Measurements from ENCODE around the gene DSC1. TPM values are rescaled to one million over a fixed set of nuclear protein-coding genes. Genes with fewer than 3 reads are reported as not detected.

Gene DSC1
- total RNA-seq, 1 experiment from 2014 or later = not detected

DNA sequence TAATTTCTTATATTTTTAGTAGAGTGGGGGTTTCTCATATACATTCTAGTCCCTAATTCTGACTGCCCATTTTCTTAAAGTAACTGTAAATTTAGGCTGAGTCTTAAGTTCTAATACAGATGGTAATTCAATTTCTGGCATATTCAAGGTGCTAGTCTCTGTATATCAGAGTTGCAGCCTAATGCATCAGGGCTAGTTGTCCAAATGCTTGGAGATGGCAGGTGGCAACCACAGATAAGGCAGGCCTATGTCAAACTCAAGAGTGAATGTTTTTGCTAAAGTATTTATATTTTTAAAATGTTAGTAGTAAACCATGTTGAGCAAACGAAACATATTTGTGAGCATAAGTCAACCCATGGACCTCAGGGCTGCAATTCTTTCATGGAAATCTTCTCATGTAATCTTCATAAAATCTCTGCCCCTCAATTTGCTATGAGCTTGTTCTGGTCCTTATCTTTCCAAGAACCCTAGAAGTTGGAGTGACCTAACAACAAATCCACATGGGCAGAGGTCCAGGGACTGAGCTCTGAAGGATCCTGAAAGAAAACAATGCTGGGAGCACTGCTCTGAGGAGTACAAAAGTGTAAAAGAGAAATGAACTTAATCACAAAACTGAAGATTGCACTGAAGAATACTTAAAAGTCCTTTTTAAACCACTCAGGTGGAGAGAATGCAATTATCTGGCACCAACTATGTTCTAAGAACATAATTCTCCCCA, 33.1 kb downstream of the DSC1 start:
- POLR2A ChIA-PET = interaction anchor here (0.7 kb wide), 1 partner anchor 236 kb away, joined by 6 read pairs; no protein-coding TSS in a partner anchor
- no peaks in the 10 kb centered on the region for H3K36me3 Mint-ChIP-seq
- DNase-seq (ENCODE audit: low spot score) (no peak), ATAC-seq (no peak)
- no peak overlapping the region for H3K4me3 Mint-ChIP-seq
- CTCF ChIA-PET = no interaction called here
- H3K4me1 Mint-ChIP-seq = no peaks in the 10 kb centered on the region
- H3K27ac Mint-ChIP-seq = no peak overlapping the region
- peaks cover 4% of the 10 kb centered on the region; the same call in 1 of the 2 replicates for H3K9me3 Mint-ChIP-seq
- TF ChIP-seq ZNF138 (CRISPR knock-in tag; conservative IDR thresholded peaks at IDR 0.05) (no peak), FOXJ3 (CRISPR knock-in tag; IDR thresholded peaks at IDR 0.05; ENCODE audit: borderline replicate concordance) (no peak), IRF2 (CRISPR knock-in tag; IDR thresholded peaks at IDR 0.05; ENCODE audit: borderline replicate concordance, low read depth) (no peak), JAZF1 (CRISPR knock-in tag; IDR thresholded peaks at IDR 0.05) (no peak), ESRRA (CRISPR knock-in tag; IDR thresholded peaks at IDR 0.05; ENCODE audit: borderline replicate concordance) (no peak), RELA (CRISPR knock-in tag; IDR thresholded peaks at IDR 0.05; ENCODE audit: borderline replicate concordance) (no peak), ELF4 (CRISPR knock-in tag; IDR thresholded peaks at IDR 0.05; ENCODE audit: low read depth) (no peak), NR3C1 (CRISPR knock-in tag; conservative IDR thresholded peaks at IDR 0.05; ENCODE audit: low read depth) (no peak), ZNF232 (CRISPR knock-in tag; IDR thresholded peaks at IDR 0.05) (no peak), FOXK1 (CRISPR knock-in tag; IDR thresholded peaks at IDR 0.05) (no peak), TEAD4 (CRISPR knock-in tag; IDR thresholded peaks at IDR 0.05) (no peak), JUN (CRISPR knock-in tag; IDR thresholded peaks at IDR 0.05) (no peak), ZNF219 (CRISPR knock-in tag; IDR thresholded peaks at IDR 0.05; ENCODE audit: borderline replicate concordance) (no peak)
- TF ChIP-seq, protein P1, sequence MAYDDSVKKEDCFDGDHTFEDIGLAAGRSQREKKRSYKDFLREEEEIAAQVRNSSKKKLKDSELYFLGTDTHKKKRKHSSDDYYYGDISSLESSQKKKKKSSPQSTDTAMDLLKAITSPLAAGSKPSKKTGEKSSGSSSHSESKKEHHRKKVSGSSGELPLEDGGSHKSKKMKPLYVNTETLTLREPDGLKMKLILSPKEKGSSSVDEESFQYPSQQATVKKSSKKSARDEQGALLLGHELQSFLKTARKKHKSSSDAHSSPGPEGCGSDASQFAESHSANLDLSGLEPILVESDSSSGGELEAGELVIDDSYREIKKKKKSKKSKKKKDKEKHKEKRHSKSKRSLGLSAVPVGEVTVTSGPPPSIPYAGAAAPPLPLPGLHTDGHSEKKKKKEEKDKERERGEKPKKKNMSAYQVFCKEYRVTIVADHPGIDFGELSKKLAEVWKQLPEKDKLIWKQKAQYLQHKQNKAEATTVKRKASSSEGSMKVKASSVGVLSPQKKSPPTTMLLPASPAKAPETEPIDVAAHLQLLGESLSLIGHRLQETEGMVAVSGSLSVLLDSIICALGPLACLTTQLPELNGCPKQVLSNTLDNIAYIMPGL (CRISPR knock-in tag; IDR thresholded peaks at IDR 0.05) = no peak
- TF ChIP-seq, protein P2, sequence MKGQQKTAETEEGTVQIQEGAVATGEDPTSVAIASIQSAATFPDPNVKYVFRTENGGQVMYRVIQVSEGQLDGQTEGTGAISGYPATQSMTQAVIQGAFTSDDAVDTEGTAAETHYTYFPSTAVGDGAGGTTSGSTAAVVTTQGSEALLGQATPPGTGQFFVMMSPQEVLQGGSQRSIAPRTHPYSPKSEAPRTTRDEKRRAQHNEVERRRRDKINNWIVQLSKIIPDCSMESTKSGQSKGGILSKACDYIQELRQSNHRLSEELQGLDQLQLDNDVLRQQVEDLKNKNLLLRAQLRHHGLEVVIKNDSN (CRISPR knock-in tag; IDR thresholded peaks at IDR 0.05) = no peak
- TF ChIP-seq, protein P3, sequence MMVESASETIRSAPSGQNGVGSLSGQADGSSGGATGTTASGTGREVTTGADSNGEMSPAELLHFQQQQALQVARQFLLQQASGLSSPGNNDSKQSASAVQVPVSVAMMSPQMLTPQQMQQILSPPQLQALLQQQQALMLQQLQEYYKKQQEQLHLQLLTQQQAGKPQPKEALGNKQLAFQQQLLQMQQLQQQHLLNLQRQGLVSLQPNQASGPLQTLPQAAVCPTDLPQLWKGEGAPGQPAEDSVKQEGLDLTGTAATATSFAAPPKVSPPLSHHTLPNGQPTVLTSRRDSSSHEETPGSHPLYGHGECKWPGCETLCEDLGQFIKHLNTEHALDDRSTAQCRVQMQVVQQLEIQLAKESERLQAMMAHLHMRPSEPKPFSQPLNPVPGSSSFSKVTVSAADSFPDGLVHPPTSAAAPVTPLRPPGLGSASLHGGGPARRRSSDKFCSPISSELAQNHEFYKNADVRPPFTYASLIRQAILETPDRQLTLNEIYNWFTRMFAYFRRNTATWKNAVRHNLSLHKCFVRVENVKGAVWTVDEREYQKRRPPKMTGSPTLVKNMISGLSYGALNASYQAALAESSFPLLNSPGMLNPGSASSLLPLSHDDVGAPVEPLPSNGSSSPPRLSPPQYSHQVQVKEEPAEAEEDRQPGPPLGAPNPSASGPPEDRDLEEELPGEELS (CRISPR knock-in tag; IDR thresholded peaks at IDR 0.05) = no peak
- TF ChIP-seq, protein P4, sequence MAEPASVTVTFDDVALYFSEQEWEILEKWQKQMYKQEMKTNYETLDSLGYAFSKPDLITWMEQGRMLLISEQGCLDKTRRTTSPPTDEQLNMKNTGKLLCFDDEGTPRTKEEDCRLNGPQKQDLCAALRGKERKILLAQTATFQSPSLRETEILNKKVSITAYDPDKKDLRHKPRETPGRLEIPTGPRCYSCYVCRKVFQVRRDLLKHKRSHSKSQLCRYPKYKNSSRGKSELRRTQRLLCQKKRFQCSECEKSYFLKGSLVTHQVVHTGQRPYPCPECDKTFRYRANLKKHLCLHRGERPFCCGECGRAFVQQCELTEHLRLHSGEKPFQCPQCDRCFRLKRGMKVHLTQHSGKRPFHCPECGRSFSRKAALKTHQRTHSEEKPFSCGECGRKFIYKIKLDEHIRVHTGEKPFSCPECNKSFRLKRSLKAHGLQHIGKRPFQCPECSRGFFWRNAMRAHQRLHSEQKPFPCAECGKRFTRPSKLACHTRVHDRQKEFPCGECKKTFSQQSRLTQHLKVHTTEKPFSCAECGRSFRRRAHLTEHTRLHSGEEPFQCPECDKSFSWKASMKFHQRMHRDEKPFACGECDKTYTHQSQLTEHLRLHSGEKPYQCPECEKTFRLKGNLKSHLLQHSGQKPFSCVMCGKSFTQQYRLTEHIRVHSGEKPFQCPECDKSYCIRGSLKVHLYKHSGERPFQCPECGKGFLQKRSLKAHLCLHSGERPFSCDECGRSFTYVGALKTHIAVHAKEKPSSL (CRISPR knock-in tag; conservative IDR thresholded peaks at IDR 0.05) = no peak
- TF ChIP-seq, protein P5, sequence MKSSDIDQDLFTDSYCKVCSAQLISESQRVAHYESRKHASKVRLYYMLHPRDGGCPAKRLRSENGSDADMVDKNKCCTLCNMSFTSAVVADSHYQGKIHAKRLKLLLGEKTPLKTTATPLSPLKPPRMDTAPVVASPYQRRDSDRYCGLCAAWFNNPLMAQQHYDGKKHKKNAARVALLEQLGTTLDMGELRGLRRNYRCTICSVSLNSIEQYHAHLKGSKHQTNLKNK (CRISPR knock-in tag; IDR thresholded peaks at IDR 0.05) = no peak
- H3K27me3 Mint-ChIP-seq (ENCODE audit: low read depth) = no peaks in the 10 kb centered on the region

DNA sequence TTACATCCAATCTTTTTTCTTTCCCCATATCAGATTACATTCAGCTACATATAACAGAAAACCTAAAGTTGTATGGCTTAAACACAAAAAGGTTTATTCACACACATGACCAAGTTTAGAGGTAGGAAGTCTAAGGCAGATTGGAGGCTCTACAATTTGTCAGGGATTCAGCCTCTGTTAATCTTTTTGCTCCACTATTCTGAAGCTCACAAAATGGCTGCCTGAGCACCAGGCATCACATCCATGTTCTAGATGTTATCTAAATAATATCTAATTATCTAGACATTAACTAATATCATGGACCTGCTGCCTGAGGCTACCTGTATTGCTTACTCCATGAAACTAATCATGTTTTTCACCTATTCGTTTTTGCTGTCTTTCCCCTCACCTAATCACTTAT, 36.8 kb downstream of the DSC1 start:
- H3K9me3 Mint-ChIP-seq = peaks cover 4% of the 10 kb centered on the region; the same call in 1 of the 2 replicates
- DNase-seq (ENCODE audit: low spot score) (no peak), ATAC-seq (no peak)
- ChIA-PET CTCF (no interaction called here), POLR2A (no interaction called here)
- H3K27ac Mint-ChIP-seq = no peak overlapping the region
- no peak overlapping the region for H3K4me3 Mint-ChIP-seq
- H3K36me3 Mint-ChIP-seq = no peaks in the 10 kb centered on the region
- H3K27me3 Mint-ChIP-seq (ENCODE audit: low read depth) = no peaks in the 10 kb centered on the region
- no peaks in the 10 kb centered on the region for H3K4me1 Mint-ChIP-seq
- TF ChIP-seq SMAD3 (CRISPR knock-in tag; IDR thresholded peaks at IDR 0.05; ENCODE audit: borderline replicate concordance) (no peak), ZNF671 (CRISPR knock-in tag; IDR thresholded peaks at IDR 0.05) (no peak), SP1 (CRISPR knock-in tag; conservative IDR thresholded peaks at IDR 0.05) (no peak), FOXJ3 (CRISPR knock-in tag; IDR thresholded peaks at IDR 0.05; ENCODE audit: borderline replicate concordance) (no peak), OVOL2 (CRISPR knock-in tag; IDR thresholded peaks at IDR 0.05; ENCODE audit: borderline replicate concordance) (no peak), GABPB1 (CRISPR knock-in tag; IDR thresholded peaks at IDR 0.05) (no peak)
- TF ChIP-seq, protein P6, sequence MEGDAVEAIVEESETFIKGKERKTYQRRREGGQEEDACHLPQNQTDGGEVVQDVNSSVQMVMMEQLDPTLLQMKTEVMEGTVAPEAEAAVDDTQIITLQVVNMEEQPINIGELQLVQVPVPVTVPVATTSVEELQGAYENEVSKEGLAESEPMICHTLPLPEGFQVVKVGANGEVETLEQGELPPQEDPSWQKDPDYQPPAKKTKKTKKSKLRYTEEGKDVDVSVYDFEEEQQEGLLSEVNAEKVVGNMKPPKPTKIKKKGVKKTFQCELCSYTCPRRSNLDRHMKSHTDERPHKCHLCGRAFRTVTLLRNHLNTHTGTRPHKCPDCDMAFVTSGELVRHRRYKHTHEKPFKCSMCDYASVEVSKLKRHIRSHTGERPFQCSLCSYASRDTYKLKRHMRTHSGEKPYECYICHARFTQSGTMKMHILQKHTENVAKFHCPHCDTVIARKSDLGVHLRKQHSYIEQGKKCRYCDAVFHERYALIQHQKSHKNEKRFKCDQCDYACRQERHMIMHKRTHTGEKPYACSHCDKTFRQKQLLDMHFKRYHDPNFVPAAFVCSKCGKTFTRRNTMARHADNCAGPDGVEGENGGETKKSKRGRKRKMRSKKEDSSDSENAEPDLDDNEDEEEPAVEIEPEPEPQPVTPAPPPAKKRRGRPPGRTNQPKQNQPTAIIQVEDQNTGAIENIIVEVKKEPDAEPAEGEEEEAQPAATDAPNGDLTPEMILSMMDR (IDR thresholded peaks at IDR 0.05) = no peak
